Loucy (cell line): ENCODE results near the gene CLEC4D.
"Not testable (repeated sequence)": the region's sequence is repeated elsewhere in the genome, so short reads cannot be mapped to it uniquely, and the experiment has no call there.

ENCODE experiments used
- CTCF ChIP-seq: fragments of 200-600 bp; sonication (generic); conservative IDR thresholded peaks from 2 replicates; pipeline ENCODE4 v1.5.1; 2014; ENCODE audit warnings: mild to moderate bottlenecking, antibody characterized with exemption, low read length
- EZH2phosphoT487 ChIP-seq: fragments of 200-600 bp; IDR thresholded peaks from 2 replicates; pipeline ENCODE4 v1.6.1; 2018; ENCODE audit warnings: antibody characterized with exemption, mild to moderate bottlenecking, moderate library complexity, borderline replicate concordance

GRCh38 chr12:8496074-8496473, 17.2 kb upstream of the CLEC4D start:
- not testable (repeated sequence) for TF ChIP-seq CTCF, EZH2phosphoT487
